Neural progenitor cell (in vitro differentiated cells): ENCODE results near the gene OMP. TPM values are rescaled to one million over a fixed set of nuclear protein-coding genes. Genes with fewer than 3 reads are reported as not detected.

Experiments used
- DNase-seq: peaks from one replicate; pipeline ENCODE4 v3.0.0-alpha.2; 2016; ENCODE audit warnings: low spot score
- H2AFZ ChIP-seq: fragments of 200-600 bp; sonication (generic); replicated peaks from 2 replicates; pipeline ENCODE4 v1.6.1; 2016; ENCODE audit warnings: antibody characterized with exemption
- H3F3A ChIP-seq: fragments of 200-600 bp; sonication (generic); 2 replicates; pipeline ENCODE4 v1.6.1; 2016; ENCODE audit warnings: antibody characterized with exemption, low read depth
- H3K27ac ChIP-seq: fragments of 200-600 bp; sonication (generic); 2 replicates; pipeline ENCODE4 v1.5.1; 2016; ENCODE audit warnings: mild to moderate bottlenecking
- H3K27me3 ChIP-seq: fragments of 200-600 bp; sonication (generic); 2 replicates; pipeline ENCODE4 v1.6.1; 2016; ENCODE audit warnings: mild to moderate bottlenecking, moderate library complexity
- H3K36me3 ChIP-seq: fragments of 200-600 bp; sonication (generic); 2 replicates; pipeline ENCODE4 v1.5.1; 2016
- H3K4me1 ChIP-seq: fragments of 200-600 bp; sonication (generic); 2 replicates; pipeline ENCODE4 v1.6.1; 2016; ENCODE audit warnings: mixed run types
- H3K4me2 ChIP-seq: fragments of 200-600 bp; sonication (generic); 2 replicates; pipeline ENCODE4 v1.6.1; 2016
- H3K4me3 ChIP-seq: fragments of 200-600 bp; sonication (generic); 2 replicates; pipeline ENCODE4 v1.5.1; 2016
- H3K79me2 ChIP-seq: fragments of 200-600 bp; sonication (generic); 2 replicates; pipeline ENCODE4 v1.6.1; 2016; ENCODE audit warnings: low read depth
- H3K9ac ChIP-seq: fragments of 200-600 bp; sonication (generic); 2 replicates; pipeline ENCODE4 v1.6.1; 2016
- H3K9me3 ChIP-seq: fragments of 200-600 bp; sonication (generic); 2 replicates; pipeline ENCODE4 v1.5.1; 2016; ENCODE audit warnings: low read depth
- H4K20me1 ChIP-seq: fragments of 200-600 bp; sonication (generic); 2 replicates; pipeline ENCODE4 v1.6.1; 2016; ENCODE audit warnings: low read depth
- H3K27ac Mint-ChIP-seq: 3 replicates; pipeline ENCODE4 v1.8.0; 2021; ENCODE audit warnings: mixed read lengths
- H3K27me3 Mint-ChIP-seq: 2 replicates; pipeline ENCODE4 v1.8.0; 2022; ENCODE audit warnings: low read depth, mild to moderate bottlenecking, inconsistent platforms, moderate library complexity, mixed read lengths; ENCODE audit not compliant: insufficient read depth
- H3K36me3 Mint-ChIP-seq: 3 replicates; pipeline ENCODE4 v1.8.0; 2021; ENCODE audit warnings: mixed read lengths
- H3K4me1 Mint-ChIP-seq: 3 replicates; pipeline ENCODE4 v1.8.0; 2021; ENCODE audit warnings: mixed read lengths
- H3K4me3 Mint-ChIP-seq: 3 replicates; pipeline ENCODE4 v1.8.0; 2021; ENCODE audit warnings: mild to moderate bottlenecking, moderate library complexity, mixed read lengths
- H3K9me3 Mint-ChIP-seq: 3 replicates; pipeline ENCODE4 v1.8.0; 2020; ENCODE audit warnings: mixed read lengths
- CTCF ChIP-seq: fragments of 200-600 bp; sonication (generic); IDR thresholded peaks from 2 replicates; pipeline ENCODE4 v1.5.1; 2017; ENCODE audit warnings: antibody characterized with exemption, mild to moderate bottlenecking
- EZH2 ChIP-seq: fragments of 200-600 bp; sonication (generic); IDR thresholded peaks from 2 replicates; pipeline ENCODE4 v1.6.1; 2017; ENCODE audit warnings: antibody characterized with exemption, mild to moderate bottlenecking, moderate library complexity
- EZH2phosphoT487 ChIP-seq: fragments of 200-600 bp; sonication (generic); IDR thresholded peaks from 2 replicates; pipeline ENCODE4 v1.6.1; 2017; ENCODE audit warnings: antibody characterized with exemption
- total RNA-seq: library from RNA; depleted of rRNA; stranded (reverse); fragments of >200 nt; gene quantifications from 2 replicates; pipeline ENCODE4 v1.2.3, GENCODE V29; 2015; ENCODE audit warnings: low replicate concordance

Gene OMP
- total RNA-seq, 1 donor from 2014 or later = not detected

GRCh38 chr11:77093056-77093891 lies 9.4 kb upstream of the OMP start:
- peak overlapping the region; percentile 72 for H3K27ac Mint-ChIP-seq
- Histone ChIP-seq H3K4me3 (no peak overlapping the region), H3K36me3 (no peaks in the 10 kb centered on the region), H3K9ac (no peak overlapping the region), H3K27me3 (no peaks in the 10 kb centered on the region), H4K20me1 (peaks cover 2% of the 10 kb centered on the region), H3F3A (no peaks in the 10 kb centered on the region), H2AFZ (no peak overlapping the region), H3K9me3 (no peaks in the 10 kb centered on the region), H3K4me2 (no peak overlapping the region), H3K27ac (no peak overlapping the region), H3K4me1 (peaks cover 11% of the 10 kb centered on the region), H3K79me2 (no peaks in the 10 kb centered on the region)
- no peaks in the 10 kb centered on the region for H3K9me3 Mint-ChIP-seq
- TF ChIP-seq CTCF (no peak), EZH2 (no peak), EZH2phosphoT487 (no peak)
- DNase-seq = no peak
- H3K36me3 Mint-ChIP-seq = no peaks in the 10 kb centered on the region
- no peak overlapping the region for H3K4me3 Mint-ChIP-seq
- peaks cover 3% of the 10 kb centered on the region for H3K27me3 Mint-ChIP-seq
- H3K4me1 Mint-ChIP-seq = peaks cover 7% of the 10 kb centered on the region

DNA sequence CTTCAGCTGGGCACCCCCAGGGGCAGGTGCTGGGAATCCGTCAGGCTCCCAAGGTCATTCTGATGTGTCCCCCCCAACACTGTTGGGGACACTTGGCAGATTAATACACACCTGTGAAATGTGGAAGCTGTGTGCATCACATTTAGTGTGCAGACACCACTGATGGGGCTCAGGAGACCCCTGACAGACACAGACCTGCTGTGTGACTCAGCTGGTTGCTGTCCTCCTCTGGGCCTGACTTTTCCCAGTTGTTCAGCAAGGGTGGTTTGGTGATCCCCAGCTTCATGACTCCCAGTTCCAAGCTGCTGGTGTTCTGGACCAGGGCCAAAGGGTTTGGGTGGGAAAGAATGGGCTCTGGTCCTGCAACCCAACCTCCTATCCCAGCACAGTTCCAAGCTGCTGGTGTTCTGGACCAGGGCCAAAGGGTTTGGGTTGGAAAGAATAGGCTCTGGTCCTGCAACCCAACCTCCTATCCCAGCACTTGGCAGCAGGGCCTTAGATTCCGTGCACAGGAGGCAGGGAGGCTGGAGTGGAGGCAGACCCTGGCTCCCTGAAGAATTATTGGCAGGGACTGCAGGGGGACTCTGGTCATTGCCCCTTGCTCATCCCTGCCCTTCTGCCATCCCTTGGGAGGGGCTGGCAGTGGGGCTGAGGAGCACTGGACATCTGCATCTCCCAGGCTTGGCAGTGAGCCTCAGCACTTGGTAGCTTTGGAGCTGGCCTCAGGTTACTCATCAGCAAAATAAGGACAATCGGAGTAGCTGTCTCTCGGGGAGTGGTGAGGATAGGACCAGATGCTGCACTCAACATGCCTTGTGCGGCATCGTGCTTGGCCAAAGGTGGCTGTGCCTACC lies 8.4 kb upstream of the OMP start:
- Histone ChIP-seq H3K36me3 (no peaks in the 10 kb centered on the region), H3K4me1 (peaks cover 11% of the 10 kb centered on the region), H3K27ac (no peak overlapping the region), H3F3A (no peaks in the 10 kb centered on the region), H3K4me2 (no peak overlapping the region), H3K9ac (no peak overlapping the region), H3K27me3 (no peaks in the 10 kb centered on the region), H3K4me3 (no peak overlapping the region), H2AFZ (no peak overlapping the region), H3K79me2 (no peaks in the 10 kb centered on the region), H3K9me3 (no peaks in the 10 kb centered on the region), H4K20me1 (peaks cover 2% of the 10 kb centered on the region)
- H3K27me3 Mint-ChIP-seq = peaks cover 3% of the 10 kb centered on the region
- no peak for TF ChIP-seq EZH2
- TF ChIP-seq EZH2phosphoT487 = no peak
- TF ChIP-seq CTCF = no peak
- H3K4me3 Mint-ChIP-seq = no peak overlapping the region
- no peak overlapping the region for H3K27ac Mint-ChIP-seq
- no peaks in the 10 kb centered on the region for H3K36me3 Mint-ChIP-seq
- peaks cover 7% of the 10 kb centered on the region for H3K4me1 Mint-ChIP-seq
- H3K9me3 Mint-ChIP-seq = no peaks in the 10 kb centered on the region
- no peak for DNase-seq

GRCh38 chr11:77094841-77095365 lies 7.7 kb upstream of the OMP start:
- no peak overlapping the region for H3K4me3 ChIP-seq
- H3K36me3 Mint-ChIP-seq = no peaks in the 10 kb centered on the region
- H3K27me3 Mint-ChIP-seq = peaks cover 3% of the 10 kb centered on the region
- H3K9ac ChIP-seq = no peak overlapping the region
- H3K4me3 Mint-ChIP-seq = no peak overlapping the region
- no peak overlapping the region for H2AFZ ChIP-seq
- peaks cover 2% of the 10 kb centered on the region for H4K20me1 ChIP-seq
- no peaks in the 10 kb centered on the region for H3K9me3 ChIP-seq
- TF ChIP-seq EZH2phosphoT487 (no peak), EZH2 (no peak), CTCF (no peak)
- DNase-seq = no peak
- no peaks in the 10 kb centered on the region for H3F3A ChIP-seq
- no peaks in the 10 kb centered on the region for H3K9me3 Mint-ChIP-seq
- no peak overlapping the region for H3K27ac ChIP-seq
- H3K27ac Mint-ChIP-seq = no peak overlapping the region
- H3K4me2 ChIP-seq = no peak overlapping the region
- no peaks in the 10 kb centered on the region for H3K27me3 ChIP-seq
- no peaks in the 10 kb centered on the region for H3K79me2 ChIP-seq
- H3K4me1 Mint-ChIP-seq = peaks cover 7% of the 10 kb centered on the region
- H3K36me3 ChIP-seq = no peaks in the 10 kb centered on the region
- H3K4me1 ChIP-seq = peaks cover 11% of the 10 kb centered on the region
